CD4-positive, alpha-beta T cell treated with Interleukin-4 for 1 hour (primary cell): ENCODE results near the gene NUDT13.
A peak's percentile ranks its signal among the peaks of the same experiment; 100 is the strongest.

Experiments used
- DNase-seq, 2 donors: peaks; one replicate each; pipeline ENCODE4 v3.0.0-alpha.2; 2020 to 2022

NUDT13 gene

DNA sequence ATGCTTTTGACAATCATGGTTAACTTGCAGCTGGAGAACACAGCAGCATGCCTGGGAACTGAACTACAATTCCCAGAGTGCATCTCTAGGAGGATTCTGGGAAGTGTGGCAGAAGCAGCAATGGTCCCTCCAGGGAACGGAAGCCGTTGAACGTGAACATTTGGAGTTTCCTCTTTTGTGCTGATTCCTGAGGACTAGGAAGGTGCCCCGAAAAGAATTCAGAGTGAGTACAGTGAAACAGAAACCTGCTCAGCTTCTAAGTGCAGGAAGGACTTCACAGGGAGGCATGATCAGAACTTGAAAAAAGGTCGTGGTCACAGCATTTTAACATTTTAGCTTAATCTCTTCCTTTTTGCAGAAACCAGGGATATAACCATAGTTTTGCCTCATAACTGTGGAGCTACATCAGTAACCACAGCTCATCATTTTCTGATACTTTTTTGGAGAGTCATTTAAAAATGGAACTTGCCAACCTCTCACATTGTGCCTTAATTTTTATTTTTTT is at the start of gene NUDT13:
Gene NUDT13 (plus strand): TSS at position 111 of the 505 bp plus-strand sequence. CDS start 3,911 bp downstream, outside the sequence.
- peak; percentile 66 to 74 for DNase-seq

DNA sequence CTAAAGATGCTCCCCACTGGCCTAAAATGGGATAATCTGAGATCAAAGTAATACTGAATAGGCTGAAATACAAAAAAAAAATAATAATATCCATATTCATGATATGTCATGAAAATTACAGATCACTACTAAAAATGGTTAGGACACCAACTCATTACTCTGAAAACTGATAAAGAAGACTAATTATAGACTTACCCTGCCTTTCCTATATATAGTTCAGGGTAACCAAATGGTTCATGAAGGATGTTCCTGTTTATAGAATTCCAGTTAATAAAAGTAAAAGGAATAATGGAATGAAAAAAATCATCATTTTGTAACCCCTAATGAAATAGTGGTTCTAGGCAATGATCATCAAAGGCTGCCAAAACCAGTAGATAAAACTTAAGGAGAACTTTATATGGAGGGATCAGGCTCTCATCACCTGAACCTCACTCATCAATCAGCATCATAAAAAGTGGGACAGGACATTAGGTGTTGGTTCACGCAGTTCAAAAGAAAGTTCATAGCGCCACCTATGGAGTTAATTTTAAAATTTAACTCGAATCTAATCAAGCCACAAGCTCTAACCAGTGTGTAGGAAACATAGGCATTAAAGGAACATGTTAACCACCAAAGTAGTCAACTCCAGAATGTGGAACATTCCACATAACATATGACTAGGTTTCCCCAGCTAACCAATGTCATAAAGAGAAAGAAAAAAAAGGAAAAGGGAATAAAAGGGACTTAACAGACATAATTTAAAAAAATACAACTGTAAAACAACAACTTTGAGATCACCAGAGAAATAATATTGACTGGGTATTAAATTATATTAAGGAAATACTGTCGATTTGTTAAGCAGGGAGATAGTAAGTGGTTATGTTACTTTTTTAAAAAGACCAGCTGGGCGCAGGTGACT is 49.3 kb upstream of the NUDT13 start:
- peak in 1 of 2 donors; percentile 60 for DNase-seq

DNA sequence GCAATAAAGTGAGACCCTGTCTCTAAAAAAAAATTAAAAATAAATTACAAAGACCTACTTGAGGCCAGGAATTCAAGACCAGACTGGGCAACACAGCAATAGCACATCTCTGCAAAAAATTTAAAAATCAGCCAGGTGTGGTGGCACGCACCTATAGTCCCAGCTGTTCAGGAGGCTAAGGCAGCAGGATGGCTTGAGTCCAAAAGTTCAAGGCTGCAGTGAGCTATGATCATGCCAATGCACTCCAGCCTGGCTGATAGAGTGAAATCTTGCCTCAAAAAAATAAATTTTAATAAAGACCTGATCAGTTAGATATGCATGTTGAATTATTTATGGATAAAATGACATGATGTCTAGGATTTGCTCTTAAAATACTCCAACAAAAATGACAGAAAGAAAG is 48.5 kb upstream of the NUDT13 start:
- DNase-seq, result no peak

DNA sequence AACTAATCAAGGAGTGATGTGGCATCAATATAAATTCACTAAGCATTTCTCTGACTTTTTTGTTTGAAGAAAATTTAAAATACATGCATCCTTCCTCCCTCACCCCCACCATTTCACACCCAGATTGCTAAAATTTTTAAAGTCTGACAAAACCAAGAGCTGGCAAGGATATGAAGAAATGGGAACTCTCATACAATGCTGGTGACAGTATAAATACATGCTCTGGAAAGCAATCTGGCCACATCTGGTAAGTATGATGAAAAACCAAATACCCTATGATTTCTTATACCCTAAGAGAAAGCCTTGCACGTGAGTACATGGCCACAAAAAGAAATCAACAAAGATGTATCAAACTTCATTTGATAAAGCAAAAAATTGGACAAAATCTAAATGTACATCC is 44.8 kb upstream of the NUDT13 start:
- DNase-seq, result no peak

DNA sequence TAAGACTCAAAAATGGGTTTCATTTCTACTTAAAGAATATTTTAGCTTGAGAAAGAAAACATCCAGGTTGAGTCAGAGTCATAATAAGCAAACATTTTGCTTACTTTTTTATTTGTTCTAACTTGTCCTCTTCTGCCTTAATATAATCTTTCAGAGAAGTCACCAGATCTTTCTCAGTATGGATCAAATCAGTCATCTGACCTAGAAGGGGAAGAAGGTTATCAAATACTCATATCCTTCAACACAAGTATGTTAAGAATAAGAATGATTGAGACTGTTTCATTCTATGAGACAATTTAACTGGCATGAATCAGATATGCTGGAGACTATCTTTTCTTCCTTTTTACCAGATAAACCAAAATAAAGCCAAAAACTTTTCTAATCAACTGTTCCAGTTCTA is 36.6 kb upstream of the NUDT13 start:
- no peak for DNase-seq

DNA sequence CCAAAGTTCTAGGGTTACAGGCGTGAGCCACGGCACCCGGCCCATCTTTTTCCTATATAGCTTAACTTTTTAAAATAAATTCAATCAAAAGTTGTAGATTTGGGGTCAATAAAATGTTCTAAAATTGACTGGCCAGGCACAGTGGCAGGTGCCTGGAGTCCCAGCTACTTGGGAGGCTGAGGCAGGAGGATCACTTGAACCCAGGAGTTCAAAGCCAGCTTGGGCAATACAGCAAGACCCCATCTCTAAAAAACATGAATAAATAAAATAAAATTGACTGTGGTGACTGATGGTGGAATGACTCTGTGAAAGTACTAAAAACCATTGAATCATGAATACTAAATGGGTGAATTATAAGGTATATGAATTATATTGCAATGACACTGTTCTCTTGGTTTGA is 34.4 kb upstream of the NUDT13 start:
- DNase-seq, result no peak

DNA sequence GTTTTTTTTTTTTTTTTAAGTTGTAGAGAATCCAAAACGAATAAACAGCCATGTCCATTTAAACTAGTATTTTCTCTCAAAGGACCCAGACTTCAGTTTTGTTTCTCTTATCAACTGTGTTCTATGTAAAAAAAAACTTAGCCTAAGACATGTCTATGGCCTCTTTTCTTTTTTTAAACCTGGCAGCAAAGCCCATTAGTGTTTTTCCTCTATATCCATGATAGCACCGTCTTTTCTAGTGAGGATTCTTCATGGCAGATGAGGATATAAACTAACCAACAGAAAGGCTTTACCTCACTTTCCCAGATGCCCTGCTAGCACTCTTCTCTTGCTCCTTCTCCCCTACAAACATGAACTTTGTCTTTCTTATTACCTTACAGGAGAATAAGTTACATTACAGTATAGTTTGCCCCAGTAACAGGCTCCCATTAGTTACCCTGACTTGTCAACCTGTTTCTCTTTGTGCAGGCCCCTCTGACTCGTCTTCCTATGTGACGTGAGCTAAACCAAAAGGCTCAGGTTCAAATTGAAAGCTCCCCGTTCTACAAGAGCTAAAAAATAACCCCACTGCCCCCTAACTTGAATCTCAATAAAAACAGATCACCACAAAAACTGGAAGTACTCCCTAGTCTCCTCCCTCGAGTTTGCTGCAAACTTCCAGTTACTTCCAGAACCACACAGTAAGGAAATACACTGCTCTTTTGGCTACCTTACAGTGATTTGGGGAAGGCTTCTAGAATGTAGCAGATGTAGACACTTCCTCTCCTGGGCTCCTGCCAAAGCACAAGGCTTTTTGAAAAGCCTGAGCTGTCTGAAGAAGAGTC is 33.7 kb upstream of the NUDT13 start:
- DNase-seq, result no peak

DNA sequence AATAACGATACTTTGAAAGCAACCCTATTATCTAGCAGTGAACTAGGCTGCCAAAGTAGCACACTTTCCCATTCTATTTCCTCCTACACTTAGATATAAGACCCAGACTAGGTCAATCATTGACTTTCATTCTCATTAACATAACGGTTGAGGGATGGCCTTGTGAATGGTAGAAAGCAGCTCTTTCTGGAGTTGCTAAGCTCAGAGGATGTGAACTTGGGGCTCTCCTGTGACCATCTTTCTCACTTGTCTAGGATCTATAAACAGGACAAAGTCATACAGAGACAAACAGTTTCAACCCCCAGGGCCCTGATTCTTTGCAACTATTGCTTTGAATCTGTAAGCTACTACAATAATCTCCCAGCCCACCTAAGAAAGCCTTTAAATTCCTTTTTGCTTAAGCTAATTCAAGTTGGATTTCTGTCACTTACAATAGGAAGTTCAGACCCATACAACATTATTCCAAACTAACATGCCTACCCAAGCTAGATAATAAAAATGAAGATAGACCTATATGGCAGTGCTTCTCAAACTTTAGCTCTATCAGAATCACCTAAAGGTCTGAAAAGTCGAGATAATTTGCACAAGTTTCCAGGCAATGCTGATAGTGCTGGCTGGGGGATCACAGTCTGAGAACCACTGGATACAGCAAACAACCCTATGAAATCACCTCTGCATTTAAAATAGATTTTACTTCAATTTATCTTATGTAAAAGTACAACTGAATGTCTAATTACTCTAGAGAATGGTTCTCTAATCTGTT is 30.3 kb upstream of the NUDT13 start:
- DNase-seq, result no peak

DNA sequence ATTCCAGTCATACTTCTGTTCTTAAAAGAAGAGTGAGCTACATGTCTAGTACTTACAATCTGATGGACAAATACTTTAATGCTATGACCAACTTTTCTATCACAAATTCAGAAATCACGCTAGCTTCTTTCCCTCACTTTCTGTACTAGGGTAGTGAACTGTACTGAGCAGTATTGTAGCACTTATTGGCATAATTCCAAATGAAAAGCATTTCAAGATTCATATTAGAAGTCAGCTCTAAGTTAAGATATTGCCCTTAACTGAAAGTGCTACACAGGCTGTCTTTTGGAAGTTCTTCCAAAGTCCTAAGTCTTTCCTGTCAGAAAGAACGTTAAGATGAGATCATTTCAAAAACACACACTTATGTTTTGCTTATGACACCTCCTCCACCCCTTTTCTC is 27.0 kb upstream of the NUDT13 start:
- no peak for DNase-seq

DNA sequence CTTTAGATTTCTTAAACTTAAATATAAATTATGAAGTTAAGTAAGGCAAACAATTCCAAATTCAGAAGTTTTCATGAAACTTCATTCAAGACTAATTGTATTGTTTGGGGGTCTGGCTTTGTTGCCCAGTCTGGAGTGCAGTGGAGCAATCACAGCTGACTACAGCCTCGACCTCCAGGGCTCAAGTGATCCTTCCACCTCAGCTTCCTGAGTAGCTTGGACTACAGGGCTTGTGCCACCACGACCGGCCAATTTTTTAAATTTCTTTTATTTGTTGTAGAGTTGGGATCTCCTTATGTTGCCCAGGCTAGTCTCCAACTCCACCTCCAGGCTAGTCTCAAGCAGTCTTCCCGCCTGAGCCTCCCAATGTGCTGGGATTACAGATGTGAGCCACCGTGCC is 26.0 kb upstream of the NUDT13 start:
- no peak for DNase-seq

DNA sequence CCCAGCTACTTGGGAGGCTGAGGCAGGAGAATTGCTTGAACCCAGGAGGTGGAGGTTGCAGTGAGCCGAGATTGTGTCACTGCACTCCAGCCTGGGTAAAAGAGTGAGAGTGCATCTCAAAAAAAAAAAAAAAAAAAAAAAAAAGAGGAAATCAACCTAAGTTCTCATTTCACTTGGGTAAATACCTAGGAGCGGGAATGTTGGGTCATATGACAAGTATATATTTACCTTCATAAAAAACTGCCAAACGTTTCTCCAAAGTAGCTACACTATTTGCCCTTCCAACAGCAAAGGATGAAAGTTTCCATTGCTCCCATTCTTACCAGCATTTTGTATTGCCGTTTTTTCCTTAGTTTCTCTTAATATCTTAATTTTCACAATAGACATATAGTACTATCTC is 23.4 kb upstream of the NUDT13 start:
- DNase-seq, result no peak

DNA sequence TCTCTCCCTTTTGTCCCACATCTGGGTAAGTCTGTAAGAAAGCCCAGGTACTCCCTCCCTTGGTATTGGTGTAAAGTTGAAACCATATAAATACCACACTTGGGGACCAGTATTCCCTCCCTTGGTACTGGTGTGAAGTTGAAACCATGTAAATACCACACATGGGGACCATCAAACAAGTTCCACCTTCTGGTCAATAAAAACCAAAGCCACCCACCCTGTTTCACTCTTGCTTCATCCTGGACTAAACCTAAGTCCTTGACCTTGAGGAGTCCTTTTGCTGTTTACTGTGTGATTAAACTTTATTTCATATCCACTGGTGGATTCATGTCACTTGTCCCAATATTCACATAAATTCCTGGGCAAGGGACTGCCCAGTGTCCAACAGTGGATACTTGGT is 22.0 kb upstream of the NUDT13 start:
- no peak for DNase-seq

DNA sequence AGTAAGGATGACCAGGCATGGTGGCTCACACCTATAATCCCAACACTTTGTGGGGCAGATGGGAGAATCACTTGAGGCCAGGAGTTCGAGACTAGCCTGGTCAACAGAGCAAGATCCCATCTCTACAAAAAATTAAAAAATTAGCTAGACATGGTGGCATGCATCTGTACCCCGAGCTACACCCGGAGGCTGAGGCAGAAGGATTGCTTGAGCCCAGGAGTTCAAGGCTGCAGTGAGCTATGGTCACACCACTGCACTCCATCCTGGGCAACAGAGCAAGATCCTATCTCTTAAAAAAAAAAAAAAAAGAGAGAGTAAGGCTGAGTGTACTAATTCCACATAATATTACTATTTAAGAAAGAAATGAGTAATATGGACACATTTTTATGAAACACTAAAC is 17.4 kb upstream of the NUDT13 start:
- no peak for DNase-seq

DNA sequence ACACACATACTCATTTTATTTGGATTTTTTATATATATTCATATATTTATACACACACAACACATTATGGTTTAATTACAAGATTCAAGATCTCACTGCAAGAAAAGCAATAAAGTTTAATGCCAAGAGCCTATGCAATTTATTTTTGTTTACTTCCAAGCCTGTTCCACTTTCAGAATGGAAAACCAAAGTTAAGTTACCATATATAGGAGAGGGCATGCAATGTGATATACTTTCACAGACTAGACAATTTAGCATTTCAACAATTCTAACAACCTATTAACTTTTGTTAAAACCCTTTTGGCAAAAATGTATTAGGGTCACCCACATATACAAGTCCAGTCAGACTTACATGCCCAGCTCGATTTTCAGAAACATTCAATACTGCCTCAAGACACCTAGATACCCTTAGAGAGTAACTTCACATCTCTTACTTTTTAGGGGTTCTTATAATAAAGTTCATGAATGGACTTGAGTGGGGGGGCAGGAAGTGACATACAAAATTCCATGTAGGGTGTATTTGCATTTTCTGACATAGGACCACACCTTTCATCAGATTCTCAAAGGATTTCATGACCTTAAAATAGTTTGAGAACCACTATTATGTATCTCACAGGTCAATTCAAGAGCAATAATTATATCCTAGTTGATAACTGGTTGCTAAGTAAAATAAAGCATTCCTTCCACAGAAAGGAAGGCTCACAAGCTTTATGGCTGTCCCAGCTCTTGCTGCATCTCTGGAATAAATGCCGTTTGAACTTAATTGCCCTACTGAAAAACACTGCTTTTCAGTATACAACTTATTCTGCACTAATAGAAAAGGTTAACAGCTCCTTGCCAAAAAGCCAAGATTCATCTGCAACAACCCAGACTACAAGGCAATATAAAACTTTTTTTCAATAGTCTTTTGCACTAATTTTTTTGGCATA is 16.1 kb upstream of the NUDT13 start:
- peak in 1 of 2 donors; percentile 13 for DNase-seq

DNA sequence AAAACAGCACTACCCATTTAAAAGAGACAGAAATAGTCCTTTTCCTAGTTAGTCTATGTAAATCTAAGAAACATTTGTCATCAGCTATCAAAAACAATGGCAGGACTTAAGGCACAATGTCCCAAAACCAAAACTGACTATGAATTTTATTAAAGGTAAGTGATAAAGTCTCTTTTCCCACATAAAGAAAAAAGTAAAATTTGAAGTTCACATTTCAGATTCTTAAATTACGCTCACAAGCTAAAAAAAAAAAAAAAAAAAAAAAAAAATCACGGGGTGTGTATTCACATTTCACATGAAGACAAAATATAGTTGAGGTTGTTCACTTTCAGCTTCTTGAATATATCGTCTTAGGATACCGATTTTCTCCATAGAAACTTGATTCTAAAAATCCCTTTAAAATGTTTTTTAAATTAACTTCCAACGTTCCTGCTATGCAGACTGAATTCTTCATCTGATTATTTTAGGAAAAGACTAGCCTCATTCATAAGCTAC is 15.2 kb upstream of the NUDT13 start:
- DNase-seq, result no peak

DNA sequence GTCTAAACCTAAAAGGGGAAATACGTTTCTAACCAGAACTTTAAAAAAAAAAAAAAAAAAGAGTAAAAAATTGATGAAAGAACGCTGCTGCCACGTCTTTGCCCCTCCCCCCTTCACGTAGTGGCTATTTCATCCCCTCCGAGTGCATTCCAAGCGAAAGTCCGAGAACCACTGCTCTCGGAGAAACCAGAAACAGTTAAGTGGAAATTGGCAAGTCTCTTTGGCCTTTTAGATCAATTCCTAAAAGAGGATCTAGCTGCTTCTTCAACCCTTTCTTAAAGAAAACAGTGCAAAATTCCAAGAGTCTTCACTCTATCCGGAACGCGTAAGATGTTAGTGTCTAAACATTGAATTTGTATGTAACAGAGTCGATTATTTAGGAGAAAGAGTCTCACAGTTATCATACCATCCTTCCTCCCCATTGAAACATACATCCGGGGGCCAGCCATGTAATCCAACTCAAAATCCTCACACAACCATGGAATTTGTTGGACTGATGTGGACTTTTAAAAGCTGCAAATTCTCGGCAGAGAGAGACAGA is 14.7 kb upstream of the NUDT13 start:
- DNase-seq, result peak; percentile 53 to 61

DNA sequence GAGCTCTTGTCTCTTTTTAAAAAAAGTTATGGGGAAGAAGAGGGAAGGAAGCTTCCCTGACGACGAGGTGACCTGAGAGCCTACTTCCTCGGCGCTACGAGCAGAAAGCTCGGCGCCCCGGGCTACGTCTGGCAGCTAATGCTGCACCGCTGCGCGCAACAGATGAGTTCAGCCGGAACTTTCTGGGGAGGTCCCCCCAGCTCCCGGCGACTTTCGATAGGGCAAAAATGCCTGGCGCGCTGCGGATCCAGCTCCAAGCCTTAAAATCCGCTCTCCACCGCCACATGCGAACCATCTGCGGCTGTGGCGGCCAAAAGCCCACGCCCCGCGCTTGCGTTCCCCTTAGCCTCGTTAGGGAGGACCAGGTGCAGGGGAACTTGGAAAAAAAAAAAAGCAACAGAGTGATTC is 14.2 kb upstream of the NUDT13 start:
- peak; percentile 71 for DNase-seq

DNA sequence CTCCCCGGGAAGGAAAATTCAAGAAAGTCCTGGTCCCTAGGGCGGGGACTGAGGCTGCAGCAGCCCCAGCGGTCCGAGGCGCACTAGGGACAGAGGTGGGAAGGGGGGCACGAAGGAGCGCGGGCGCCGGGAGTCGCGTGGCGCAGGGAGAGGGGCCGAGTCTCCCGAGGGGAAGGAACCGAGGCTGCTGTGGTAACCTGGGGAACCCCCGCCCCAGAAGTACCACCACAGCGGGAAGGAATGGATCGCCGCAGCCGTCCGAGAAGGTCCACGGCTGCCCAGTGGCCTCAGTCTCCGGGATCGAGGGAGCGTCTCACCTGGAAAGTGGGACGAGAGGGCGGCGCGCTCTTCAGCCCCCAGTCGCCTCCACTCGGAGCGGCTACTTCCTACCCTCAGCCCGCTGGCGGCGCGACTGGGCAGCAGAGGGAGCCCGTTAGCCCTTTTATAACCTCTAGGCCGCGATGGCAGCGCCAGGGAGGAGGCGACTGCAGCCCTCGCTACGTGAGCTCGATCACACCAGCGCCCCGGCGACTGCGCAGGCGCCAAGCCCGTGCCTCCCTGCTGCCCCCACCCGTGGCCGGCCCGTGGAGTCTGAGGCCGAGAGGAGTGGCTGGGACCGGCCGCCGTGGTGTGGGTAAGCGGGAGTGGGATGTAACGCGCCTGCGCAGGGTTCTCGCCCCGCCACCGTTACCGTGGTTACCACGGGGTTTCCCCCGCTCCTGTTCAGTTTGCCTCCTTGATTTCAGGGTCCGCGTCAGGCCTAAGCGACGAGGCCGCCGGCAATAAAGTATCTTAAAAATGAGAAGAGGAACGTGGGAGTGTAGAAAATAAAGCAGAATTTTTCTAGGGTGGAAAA is 13.6 kb upstream of the NUDT13 start, which contains the start of gene P4HA1:
Gene P4HA1 (minus strand): TSS at position 418 of the 856 bp plus-strand sequence. CDS start 21,983 bp downstream, outside the sequence.
- DNase-seq, result peak; percentile 99 to 100

DNA sequence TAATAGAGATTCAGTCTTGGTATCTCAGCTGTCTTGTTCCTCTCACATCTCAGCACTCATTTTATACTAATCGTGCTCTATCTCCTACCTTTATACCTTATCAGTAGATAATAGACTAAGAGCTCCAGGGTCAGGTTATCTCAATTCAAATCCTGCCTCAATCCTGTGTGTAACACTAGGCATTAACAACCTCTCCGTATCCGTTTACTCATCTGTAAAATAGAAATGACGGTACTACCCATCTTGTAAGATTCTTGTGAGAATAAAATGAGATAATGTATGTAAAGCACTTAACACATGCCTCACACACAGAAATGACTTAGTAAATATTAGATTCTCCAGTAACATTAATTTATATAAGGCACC is 13.0 kb upstream of the NUDT13 start:
- no peak for DNase-seq

DNA sequence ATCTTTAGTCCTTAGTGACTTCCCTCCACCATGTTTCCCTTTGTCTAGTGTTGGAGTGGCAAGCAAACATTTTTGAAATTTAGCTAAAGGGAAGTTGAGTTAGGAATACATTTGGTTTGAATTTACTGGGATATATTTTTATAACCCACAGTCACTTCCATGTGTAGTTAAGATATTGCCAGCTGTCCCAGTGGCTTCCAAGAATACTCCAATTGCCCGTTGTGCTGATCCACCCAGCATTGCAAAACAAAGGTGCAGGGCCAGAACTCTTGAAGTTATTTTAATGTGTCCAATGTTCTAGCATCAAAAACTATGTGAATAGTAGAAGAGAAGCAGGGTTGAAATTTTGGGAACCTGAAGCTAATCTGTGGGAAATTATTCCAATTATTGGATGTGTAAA is 11.1 kb upstream of the NUDT13 start:
- DNase-seq, result no peak
